ENCODE results near the gene PGAP3. TPM values are rescaled to one million over a fixed set of nuclear protein-coding genes. Genes with fewer than 3 reads are reported as not detected.

The PGAP3 gene
- total RNA-seq, 1 donor from 2014 or later = 17.7 TPM

GRCh38 chr17:39632153-39632941 is 55.5 kb downstream of the PGAP3 start:
- DNase-seq (ENCODE audit: extremely low spot score in 2 of 2) = no peak

GRCh38 chr17:39631403-39631802 is 56.5 kb downstream of the PGAP3 start:
- Histone ChIP-seq H3K4me1 (peaks cover 26% of the 10 kb centered on the region), H3K27ac (no peak overlapping the region), H3K36me3 (no peaks in the 10 kb centered on the region), H3K27me3 (peaks cover 7% of the 10 kb centered on the region), H3K4me3 (no peak overlapping the region), H3K9me3 (no peaks in the 10 kb centered on the region)
- no peak for TF ChIP-seq POLR2AphosphoS5 (IDR thresholded peaks at IDR 0.05; ENCODE audit: insufficient read depth in 1 of 2, low read depth in 1 of 2)
- TF ChIP-seq CTCF (IDR thresholded peaks at IDR 0.05) = no peak
- no peak for TF ChIP-seq POLR2A (IDR thresholded peaks at IDR 0.05)
- intact Hi-C loops (cut with DNase I) = loop anchor here (5.0 kb wide), 1 partner anchor 36 kb away; the partner anchor contains the start of genes PNMT and TCAP
- DNase-seq (ENCODE audit: extremely low spot score in 2 of 2) = no peak

More at GRCh38 chr17:39632153-39632941, 55.5 kb downstream of the PGAP3 start:
- Histone ChIP-seq H3K27me3 (peaks cover 2% of the 10 kb centered on the region), H3K4me1 (peaks cover 21% of the 10 kb centered on the region), H3K27ac (no peak overlapping the region), H3K4me3 (no peak overlapping the region), H3K36me3 (no peaks in the 10 kb centered on the region), H3K9me3 (no peaks in the 10 kb centered on the region)
- TF ChIP-seq CTCF (IDR thresholded peaks at IDR 0.05) (no peak), POLR2AphosphoS5 (IDR thresholded peaks at IDR 0.05; ENCODE audit: insufficient read depth in 1 of 2, low read depth in 1 of 2) (no peak), POLR2A (IDR thresholded peaks at IDR 0.05) (no peak)
- intact Hi-C loops (cut with DNase I) = loop anchor here (5.0 kb wide), 1 partner anchor 35 kb away; the partner anchor contains the start of genes PNMT and TCAP

GRCh38 chr17:39629898-39630297 is 58.0 kb downstream of the PGAP3 start:
- Histone ChIP-seq H3K4me1 (peaks cover 25% of the 10 kb centered on the region), H3K27ac (no peak overlapping the region), H3K36me3 (no peaks in the 10 kb centered on the region), H3K9me3 (no peaks in the 10 kb centered on the region), H3K4me3 (no peak overlapping the region), H3K27me3 (peaks cover 7% of the 10 kb centered on the region)
- intact Hi-C loops (cut with DNase I) = loop anchor here (5.0 kb wide), 1 partner anchor 37 kb away; the partner anchor contains the start of genes PNMT and TCAP
- TF ChIP-seq CTCF (IDR thresholded peaks at IDR 0.05) (no peak), POLR2A (IDR thresholded peaks at IDR 0.05) (no peak), POLR2AphosphoS5 (IDR thresholded peaks at IDR 0.05; ENCODE audit: insufficient read depth in 1 of 2, low read depth in 1 of 2) (no peak)
- DNase-seq (ENCODE audit: extremely low spot score in 2 of 2) = no peak

GRCh38 chr17:39629494-39629880 is 58.4 kb downstream of the PGAP3 start:
- Histone ChIP-seq H3K27ac (no peak overlapping the region), H3K36me3 (no peaks in the 10 kb centered on the region), H3K4me3 (no peak overlapping the region), H3K27me3 (peaks cover 7% of the 10 kb centered on the region), H3K9me3 (no peaks in the 10 kb centered on the region), H3K4me1 (peaks cover 22% of the 10 kb centered on the region)
- TF ChIP-seq CTCF (IDR thresholded peaks at IDR 0.05) = no peak
- TF ChIP-seq POLR2AphosphoS5 (IDR thresholded peaks at IDR 0.05; ENCODE audit: insufficient read depth in 1 of 2, low read depth in 1 of 2) = no peak
- no peak for TF ChIP-seq POLR2A (IDR thresholded peaks at IDR 0.05)
- intact Hi-C loops (cut with DNase I) = no loop called here
- DNase-seq (ENCODE audit: extremely low spot score in 2 of 2) = no peak

Measured in vagina (tissue), 2 donors.